OCI-LY7 (cell line): ENCODE data around the gene MYO3A.

Experiments
- CTCF ChIP-seq: fragments of 200-600 bp; sonication (generic); conservative IDR thresholded peaks from 2 replicates; pipeline ENCODE4 v1.5.1; 2014; ENCODE audit warnings: mild to moderate bottlenecking, antibody characterized with exemption, low read length, moderate library complexity, mixed read lengths
- EZH2phosphoT487 ChIP-seq: fragments of 200-600 bp; sonication (generic); IDR thresholded peaks from 2 replicates; pipeline ENCODE4 v1.6.1; 2018; ENCODE audit warnings: low read depth, borderline replicate concordance, mild to moderate bottlenecking, mixed run types, antibody characterized with exemption, low read length, moderate library complexity, mixed read lengths

- TF ChIP-seq CTCF (no peak), EZH2phosphoT487 (no peak)
These were observed 20.8 kb downstream of the MYO3A start for GRCh38 chr10:25954851-25955250.
